ENCODE measurements around the gene BCAP29.
"Not testable (repeated sequence)": the region's sequence is repeated elsewhere in the genome, so short reads cannot be mapped to it uniquely, and the experiment has no call there.

BCAP29 gene, protein sequence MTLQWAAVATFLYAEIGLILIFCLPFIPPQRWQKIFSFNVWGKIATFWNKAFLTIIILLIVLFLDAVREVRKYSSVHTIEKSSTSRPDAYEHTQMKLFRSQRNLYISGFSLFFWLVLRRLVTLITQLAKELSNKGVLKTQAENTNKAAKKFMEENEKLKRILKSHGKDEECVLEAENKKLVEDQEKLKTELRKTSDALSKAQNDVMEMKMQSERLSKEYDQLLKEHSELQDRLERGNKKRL

GRCh38 chr7:107579885-107580715, at the start of gene BCAP29:
Gene BCAP29, plus strand, starts transcription at chr7:107580246. Its CDS starts 527 bp downstream, at chr7:107580773.
- DNase-seq (ENCODE audit: low spot score) = peak; percentile 95

DNA sequence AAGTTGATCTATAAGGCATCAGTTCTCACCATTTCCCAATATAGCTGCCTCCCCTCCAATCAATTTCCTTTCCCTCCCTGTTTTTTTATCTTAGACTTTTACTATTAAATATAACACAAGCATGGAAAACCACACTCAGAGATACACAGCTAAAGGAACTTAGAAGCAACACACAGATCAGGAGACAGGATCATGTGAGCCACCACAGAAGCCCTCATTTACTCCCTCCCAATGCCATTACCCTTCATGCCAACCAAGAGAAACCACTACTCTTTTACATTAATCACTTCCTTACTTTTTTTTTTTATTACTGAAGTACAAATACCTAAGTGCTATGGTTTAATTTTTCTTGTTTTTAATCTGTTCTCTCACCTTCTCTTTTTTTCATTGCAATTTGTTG, 49.3 kb upstream of the BCAP29 start:
- DNase-seq (ENCODE audit: low spot score) = no peak

DNA sequence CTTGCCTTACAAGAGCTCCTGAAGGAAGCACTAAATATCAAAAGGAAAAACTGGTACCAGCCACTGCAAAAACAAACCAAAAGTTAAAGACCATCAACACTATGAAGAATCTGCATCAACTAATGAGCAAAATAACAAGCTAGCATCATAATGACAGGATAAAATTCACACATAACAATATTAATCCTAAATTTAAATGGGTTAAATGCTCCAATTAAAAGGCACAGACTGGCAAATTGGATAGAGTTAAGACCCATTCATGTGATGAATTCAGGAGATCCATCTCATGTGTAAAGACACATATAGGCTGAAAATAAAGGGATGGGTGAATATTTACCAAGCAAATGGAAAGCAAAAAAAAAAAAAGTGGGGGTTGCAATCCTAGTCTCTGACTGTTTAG, 45.9 kb upstream of the BCAP29 start:
- no peak for DNase-seq (ENCODE audit: low spot score)

GRCh38 chr7:107537228-107537627, 42.8 kb upstream of the BCAP29 start:
- DNase-seq (ENCODE audit: low spot score) = not testable (repeated sequence)

DNA sequence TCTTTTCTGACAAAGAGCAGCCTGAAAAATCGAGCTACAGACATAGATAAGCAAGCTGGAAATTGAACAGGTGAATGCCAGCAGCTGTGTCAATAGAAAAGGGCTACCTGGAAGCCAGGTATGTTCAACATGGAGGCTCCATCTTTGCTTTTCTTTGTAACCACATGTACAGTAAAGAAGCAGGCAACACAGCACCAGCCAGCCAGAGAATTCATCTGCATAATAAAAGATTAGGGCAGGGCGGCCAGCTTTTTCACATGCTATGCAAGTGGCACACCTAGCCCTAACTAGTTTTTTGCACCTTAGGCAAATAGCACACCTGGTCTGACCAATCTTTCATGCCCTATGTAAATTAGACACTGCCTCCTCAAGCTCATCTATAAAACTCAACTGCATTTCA, 42.0 kb upstream of the BCAP29 start:
- no peak for DNase-seq (ENCODE audit: low spot score)

- no peak for DNase-seq (ENCODE audit: low spot score)
These were observed 36.6 kb upstream of the BCAP29 start for GRCh38 chr7:107543338-107543993.

DNA sequence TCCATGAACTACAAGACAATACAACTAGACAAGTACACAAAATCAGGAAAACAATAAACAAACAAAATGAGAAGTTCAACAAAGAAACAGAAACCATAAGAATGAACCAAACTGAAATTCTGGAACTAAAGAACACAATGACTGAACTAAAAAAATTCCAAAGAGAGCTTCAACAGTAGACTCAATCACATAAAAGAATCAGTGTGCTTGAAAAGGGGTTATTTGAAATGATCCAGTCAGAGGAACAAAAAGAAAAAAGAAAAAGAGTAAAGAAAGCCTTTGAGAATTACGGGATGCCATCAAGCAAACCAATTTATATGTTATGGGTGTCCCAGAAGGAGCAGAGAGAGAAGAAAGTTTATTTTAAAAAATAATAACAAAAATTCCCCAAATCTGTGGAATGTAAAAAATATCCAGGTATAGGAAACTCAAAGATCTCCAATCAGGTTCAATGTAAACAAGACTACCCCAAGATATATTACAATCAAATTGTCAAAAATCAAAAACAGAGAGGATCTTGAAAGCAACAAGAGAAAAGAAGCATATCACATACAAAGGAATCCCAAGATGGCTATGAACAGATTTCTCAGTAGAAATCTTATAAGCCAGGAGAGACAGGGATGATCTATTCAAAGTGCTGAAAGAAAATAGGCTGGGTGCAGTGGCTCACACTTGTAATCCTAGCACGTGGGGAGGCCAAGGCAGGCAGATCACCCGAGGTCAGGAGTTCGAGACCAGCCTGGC, 35.0 kb upstream of the BCAP29 start:
- no peak for DNase-seq (ENCODE audit: low spot score)

- no peak for DNase-seq (ENCODE audit: low spot score)
These were observed 28.1 kb upstream of the BCAP29 start for GRCh38 chr7:107551936-107552335.

DNA sequence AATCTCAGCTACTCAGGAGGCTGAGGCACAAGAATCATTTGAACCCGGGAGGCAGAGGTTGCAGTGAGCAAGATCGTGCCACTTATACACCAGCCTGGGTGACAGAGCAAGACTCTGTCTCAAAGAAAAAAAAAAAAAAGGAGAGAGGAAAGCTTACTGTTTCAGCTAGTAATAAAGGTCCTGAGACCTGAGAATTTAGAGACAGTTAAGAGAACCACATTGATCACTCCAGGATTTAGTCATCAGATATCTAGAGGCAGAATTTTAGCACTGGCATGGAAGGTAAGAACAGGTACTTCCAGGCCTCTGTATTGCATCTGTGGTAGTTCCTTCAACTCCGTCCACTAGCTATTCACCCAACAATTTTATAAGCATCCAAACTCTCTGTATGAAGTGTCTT, 24.2 kb upstream of the BCAP29 start:
- DNase-seq (ENCODE audit: low spot score) = no peak

- DNase-seq (ENCODE audit: low spot score) = peak; percentile 52
These were observed 20.2 kb upstream of the BCAP29 start for GRCh38 chr7:107559864-107560263.

DNA sequence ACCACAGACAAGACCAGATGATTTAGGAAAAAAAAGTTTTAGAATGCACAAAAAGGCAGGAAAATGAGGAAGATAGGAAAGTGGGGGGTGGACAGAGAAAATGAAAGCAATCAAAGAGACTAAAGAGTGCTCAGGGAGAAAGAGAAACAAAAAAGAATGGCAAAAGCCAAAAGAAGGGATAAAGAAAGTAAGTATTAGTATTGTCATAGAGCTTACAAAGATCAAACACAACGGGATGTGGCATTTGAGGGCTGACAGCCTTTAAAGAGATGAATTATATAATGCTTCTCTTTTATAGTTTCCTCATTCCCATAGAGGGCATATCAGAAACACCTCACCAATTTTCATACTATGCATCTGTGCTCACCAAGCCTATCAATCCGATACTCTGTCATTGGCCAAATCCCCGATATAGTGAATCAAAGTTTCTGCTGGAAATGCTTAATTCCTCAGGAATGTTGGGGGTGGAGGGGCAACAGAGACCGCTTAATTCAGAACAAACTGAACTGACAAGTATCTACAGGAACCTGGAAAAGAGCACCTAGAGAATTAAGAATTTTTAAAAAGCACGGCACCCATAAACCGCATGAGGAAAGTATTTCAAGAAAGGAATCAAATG, 19.0 kb upstream of the BCAP29 start:
- DNase-seq (ENCODE audit: low spot score) = no peak

DNA sequence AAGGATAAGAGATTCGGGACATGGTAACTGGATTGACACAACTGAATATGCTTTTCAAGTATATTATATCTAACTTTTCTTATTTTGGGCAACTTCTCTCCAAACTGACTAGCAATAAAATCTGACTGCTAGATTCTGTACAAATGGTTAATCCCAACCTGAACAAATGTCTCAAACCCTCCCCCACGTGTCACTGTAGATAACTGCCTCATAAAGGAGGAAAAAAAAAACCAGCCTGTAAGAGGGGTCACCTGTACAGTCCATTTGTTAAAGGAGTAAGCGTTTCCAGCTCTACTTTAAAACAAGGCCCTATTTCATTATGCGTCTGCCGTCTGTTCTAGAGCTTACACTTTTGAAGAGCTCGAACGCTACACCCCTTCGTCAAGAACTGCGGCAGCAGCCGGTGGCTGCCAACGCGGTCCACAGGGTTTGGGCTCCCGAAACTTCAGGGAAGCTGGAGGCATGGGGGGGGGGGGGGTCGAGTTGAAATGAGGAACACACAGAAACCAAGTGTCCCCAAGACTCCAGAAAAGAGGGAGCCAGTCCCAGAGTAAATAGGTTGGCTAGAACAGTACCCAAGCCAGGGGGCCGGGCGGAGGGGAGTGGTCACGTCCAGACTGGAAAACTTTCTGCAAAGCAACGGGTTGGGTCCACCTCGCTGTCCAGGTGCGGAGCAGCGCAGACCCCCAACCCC, 16.8 kb upstream of the BCAP29 start:
- DNase-seq (ENCODE audit: low spot score) = peak; percentile 70

DNA sequence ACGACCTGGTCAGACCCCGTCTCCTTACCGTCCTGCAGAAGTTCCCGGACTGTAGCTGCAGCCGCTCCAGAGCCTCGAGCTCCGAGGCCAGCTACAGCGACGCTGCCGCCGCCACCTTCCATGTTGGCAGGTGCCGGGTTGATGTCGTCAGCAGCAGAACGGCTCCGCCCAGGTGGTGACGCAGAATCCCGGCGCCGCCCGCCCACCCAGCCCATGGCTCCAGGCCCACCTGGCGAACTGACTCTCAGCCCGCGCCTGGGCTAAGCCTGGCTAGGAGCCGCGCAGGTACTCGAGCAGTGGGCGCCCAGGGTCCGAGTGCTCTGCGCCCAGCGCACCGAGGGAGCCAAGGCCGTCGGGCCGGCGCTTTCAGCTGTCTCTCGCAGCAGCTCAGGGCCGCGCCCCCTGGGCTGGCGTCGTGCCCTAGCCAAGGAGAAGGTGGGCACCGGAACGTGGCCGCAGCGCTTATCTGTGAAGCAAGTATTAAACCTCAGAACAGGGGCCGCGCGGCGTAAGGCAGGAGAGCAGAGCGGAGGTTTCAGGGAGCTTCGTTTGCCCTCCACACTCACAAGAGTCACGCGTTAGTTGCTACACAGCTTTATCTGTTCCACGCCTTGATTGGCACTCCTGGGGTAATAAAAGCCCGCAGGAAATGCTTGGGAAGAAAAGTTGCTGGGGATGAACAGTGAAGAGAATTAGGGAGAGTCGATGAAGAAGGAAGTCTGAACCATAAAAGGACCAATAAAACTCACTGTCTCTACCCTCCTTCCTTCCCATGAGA, 16.1 kb upstream of the BCAP29 start, which contains the start of the genes COG5 and DUS4L:
Gene COG5 (minus strand): TSS at position 146 of the 778 bp plus-strand sequence. CDS start 24 bp downstream, at position 122.
Gene DUS4L (plus strand): TSS at position 197 of the 778 bp plus-strand sequence. CDS start 3,100 bp downstream, outside the sequence.
- DNase-seq (ENCODE audit: low spot score) = peak; percentile 94

DNA sequence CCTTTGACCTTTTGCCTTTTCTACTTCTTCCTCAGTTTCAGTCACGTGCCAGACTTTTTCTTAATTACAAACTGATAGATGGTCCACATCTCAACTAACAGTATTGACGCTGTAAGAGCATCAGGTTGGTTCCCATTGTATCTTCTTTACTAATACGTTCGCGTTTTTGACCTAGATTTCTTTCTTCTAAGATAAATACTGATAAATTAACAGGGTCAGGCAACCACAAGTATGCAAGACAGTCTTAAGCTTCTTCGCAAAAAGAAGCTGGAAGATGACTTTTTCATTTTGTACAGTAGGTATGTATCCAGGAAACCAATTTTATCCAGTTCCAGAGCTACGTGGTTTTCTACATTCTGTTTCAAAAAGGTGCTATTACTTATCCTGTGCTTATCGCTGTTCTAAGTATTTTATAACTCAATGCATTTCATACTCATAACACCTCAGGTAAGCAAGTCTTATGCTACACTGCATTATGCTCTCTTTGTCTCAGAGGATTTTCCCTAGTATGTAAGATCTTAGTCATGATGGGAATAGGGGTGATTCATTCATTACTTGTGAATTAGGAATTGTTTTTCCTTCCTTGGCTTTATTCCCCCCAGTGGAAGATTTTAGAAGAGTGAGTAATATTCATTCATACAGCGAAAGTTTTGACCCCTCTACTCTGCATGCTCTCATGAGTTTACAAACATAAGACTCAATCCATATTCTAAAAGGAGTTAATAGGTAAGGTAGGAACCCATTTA, 15.3 kb upstream of the BCAP29 start:
- DNase-seq (ENCODE audit: low spot score) = peak; percentile 70

DNA sequence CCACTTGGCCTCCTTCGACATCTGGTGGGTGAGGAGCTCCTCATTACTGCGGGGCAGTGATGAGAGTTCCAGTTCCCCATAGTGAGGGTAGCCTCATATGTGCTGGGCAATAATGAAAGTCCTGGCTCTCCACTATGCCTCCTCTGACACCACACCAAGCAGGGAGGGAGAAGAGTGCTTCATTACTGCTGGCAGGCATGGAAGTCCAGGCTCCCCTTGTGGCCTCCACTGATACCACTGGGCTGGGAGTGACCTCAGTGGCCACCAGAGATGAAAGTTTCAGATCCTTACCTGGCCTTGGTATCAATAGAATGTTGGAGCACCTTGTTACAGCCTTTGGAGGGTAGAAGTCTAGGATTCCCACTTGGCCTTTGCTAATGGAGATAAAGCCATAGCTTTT, 9.7 kb upstream of the BCAP29 start:
- no peak for DNase-seq (ENCODE audit: low spot score)

DNA sequence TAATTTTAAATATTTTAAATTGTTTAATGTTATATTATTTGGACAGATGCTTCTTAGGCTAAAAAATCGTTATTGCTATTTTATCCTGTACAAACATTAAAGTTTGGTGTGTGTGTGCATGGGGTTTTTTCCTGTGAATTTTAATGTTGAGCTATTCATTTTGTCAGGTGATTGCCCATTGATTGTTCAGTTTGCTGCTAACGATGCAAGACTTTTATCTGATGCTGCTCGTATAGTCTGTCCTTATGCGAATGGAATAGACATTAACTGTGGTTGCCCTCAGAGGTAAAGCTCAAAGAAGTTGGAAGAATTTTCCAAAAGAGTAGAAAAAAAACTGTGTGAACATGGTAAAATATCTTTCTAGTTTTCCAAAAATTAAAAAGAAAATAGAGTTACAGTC, 6.5 kb upstream of the BCAP29 start:
- no peak for DNase-seq (ENCODE audit: low spot score)

GRCh38 chr7:107579554-107579884, 527 bp upstream of the BCAP29 start:
- peak; percentile 78 for DNase-seq (ENCODE audit: low spot score)

DNA sequence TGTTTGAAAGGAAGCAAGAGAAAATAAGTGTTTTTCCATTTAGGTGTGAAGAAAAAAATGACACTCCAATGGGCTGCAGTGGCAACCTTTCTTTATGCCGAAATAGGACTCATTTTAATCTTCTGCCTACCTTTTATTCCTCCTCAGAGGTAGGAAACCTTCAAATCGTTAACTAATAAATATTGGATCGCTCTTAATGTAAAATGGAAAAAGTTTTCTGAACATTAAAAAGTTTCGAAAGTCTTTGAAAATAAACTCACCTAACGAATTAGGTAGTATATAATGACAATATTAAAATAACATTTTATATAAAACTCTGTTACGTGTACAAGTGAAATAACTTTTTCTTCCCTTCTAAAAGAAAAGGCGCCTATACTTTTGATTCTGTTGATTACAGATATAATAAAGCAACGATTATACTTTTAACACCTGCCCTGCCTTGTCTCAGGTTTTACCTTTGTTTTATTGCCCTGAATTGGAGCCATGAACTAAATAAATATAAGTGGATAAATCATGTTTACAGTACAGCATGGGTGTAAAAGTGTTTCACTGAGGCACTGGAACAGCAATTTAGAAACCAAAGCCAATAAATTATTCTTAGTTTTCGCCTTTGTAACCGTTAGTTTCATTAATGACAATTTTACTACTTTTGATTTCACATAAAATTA, 804 bp downstream of the BCAP29 start:
- DNase-seq (ENCODE audit: low spot score) = no peak
